Astrocyte of the cerebellum (primary cell): ENCODE data around the gene GSTM5.
"Not testable (repeated sequence)": the region's sequence is repeated elsewhere in the genome, so short reads cannot be mapped to it uniquely, and the experiment has no call there.

Source experiments
- DNase-seq: peaks from one replicate; pipeline ENCODE4 v3.0.0-alpha.2; 2011; ENCODE audit warnings: low read depth
- H3K4me3 ChIP-seq: 2 replicates; pipeline ENCODE4 v1.5.1; 2011; ENCODE audit warnings: mild to moderate bottlenecking, low read depth, low read length, moderate library complexity
- in situ Hi-C: cut with HindIII; loops from 2 replicates; pipeline ENCODE4 v1.10.0; 2017; ENCODE audit warnings: low sequenced_read_pairs
- TF ChIP-seq, protein P1 (sequence below): IDR thresholded peaks from 2 replicates; pipeline ENCODE4 v1.5.1; 2012; ENCODE audit warnings: low read length, low read depth, moderate library complexity, mild to moderate bottlenecking; ENCODE audit errors: missing control alignments

Gene GSTM5

DNA sequence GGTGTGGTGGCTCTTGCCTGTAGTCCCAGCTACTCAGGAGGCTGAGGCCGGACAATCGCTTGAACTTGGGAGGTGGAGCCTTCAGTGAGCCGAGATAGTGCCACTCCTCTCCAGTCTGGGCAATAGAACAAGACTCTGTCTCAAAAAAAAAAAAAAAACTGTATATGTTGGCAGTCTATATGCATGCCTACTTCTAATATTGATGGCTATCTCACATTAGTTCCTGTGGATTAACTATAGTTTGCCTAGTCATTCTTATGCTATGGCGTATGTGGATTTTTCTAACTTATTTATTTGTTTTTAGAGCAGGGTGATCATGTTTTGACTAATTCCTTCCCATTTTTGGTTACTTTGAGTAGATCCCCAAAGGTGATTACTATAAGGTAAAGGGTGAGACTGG is 15.0 kb upstream of the GSTM5 start:
- DNase-seq = no peak
- H3K4me3 ChIP-seq = no peak overlapping the region
- in situ Hi-C loops = no loop called here
- TF ChIP-seq, protein P1, sequence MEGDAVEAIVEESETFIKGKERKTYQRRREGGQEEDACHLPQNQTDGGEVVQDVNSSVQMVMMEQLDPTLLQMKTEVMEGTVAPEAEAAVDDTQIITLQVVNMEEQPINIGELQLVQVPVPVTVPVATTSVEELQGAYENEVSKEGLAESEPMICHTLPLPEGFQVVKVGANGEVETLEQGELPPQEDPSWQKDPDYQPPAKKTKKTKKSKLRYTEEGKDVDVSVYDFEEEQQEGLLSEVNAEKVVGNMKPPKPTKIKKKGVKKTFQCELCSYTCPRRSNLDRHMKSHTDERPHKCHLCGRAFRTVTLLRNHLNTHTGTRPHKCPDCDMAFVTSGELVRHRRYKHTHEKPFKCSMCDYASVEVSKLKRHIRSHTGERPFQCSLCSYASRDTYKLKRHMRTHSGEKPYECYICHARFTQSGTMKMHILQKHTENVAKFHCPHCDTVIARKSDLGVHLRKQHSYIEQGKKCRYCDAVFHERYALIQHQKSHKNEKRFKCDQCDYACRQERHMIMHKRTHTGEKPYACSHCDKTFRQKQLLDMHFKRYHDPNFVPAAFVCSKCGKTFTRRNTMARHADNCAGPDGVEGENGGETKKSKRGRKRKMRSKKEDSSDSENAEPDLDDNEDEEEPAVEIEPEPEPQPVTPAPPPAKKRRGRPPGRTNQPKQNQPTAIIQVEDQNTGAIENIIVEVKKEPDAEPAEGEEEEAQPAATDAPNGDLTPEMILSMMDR = no peak

DNA sequence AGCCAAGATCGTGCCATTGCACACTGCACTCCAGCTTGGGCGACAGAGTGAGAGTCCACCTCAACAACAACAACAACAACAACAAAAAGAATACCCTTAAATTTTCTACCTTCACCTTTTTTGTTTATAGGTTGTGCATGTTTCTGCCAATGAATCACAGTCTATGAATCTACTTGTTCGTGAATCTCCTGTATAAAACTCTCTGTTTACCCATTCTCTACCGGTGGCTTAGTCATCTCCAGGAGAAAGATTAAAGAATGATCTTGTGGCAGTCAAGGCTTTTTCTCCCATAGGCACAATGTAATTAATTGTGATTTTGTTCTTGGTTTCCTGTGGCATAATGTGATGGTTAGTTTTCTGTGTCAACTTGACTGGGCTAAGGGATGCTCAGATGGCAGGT is 14.2 kb upstream of the GSTM5 start:
- DNase-seq, in situ Hi-C loops, H3K4me3 ChIP-seq: not testable (repeated sequence)

DNA sequence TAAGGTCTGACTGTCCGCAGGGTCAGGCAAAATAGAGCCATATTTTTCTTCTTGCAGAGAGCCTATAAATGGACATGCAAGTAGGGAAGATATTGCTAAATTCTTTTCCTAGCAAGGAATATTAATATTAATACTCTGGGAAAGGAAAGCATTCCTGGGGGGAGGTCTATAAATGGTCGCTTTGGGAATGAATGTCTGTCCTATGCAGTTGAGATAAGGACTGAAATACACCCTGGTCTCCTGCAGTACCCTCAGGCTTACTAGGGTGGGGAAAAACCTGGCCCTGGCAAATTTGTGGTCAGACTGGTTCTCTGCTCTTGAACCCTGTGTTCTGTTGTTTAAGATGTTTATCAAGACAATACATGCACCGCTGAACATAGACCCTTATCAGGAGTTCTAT is 9.1 kb upstream of the GSTM5 start:
- not testable (repeated sequence) for DNase-seq, H3K4me3 ChIP-seq
- in situ Hi-C loops = loop anchor here (10.0 kb wide), 1 partner anchor 158 kb away; the partner anchor contains the start of gene GNAI3

DNA sequence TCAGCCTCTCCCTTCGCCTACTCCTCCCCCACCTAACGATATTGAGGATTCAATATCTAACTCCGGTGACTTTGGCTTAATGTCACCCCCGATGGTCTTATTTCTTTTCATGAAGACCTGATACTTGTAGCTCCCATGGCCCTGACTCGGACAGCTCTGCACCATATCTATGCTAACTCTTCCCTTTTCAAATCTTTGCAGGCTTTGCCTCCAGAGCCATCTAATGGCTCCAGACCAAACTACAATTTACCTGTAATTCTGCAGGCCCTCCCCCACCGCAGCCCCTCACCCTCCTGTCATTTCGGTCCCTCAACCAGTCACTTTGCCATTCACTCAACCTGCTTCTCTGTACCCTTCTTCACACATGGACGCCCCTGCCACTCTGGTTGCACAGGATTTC is 7.9 kb upstream of the GSTM5 start:
- TF ChIP-seq, protein P1 = no peak
- DNase-seq = no peak
- in situ Hi-C loops = loop anchor here (10.0 kb wide), 1 partner anchor 159 kb away; the partner anchor contains the start of gene GNAI3
- no peak overlapping the region for H3K4me3 ChIP-seq

DNA sequence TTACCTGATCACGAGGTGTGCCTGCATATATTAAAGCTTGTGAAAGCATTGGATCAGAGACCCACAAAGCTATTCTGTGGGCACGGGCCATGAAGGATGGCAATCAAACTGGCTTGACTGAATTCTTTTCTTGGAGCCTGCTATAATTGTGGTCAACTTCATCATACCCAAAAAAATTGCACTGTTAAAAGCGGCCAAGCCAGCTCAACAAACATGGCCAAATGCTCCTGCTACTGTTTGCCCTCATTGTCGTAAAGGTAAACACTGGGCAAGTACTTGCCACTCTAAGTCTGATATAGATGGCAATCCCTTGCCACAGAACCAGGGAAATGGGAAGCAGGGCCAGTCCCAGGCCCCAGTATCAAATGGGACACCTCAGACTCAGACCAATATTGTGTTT is 6.6 kb upstream of the GSTM5 start:
- H3K4me3 ChIP-seq = no peak overlapping the region
- DNase-seq = no peak
- TF ChIP-seq, protein P1 = no peak
- in situ Hi-C loops = loop anchor here (5.0 to 10.0 kb wide), 3 partner anchors 53 to 161 kb away; partner anchors contain the start of gene GNAI3

DNA sequence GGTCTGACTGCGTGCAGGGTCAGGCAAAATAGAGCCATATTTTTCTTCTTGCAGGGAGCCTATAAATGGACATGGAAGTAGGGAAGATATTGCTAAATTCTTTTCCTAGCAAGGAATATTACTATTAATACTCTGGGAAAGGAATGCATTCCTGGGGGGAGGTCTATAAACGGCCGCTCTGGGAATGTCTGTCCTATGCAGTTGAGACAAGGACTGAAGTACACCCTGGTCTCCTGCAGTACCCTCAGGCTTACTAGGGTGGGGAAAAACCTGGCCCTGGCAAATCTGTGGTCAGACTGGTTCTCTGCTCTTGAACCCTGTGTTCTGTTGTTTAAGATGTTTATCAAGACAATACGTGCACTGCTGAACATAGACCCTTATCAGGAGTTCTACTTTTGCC is 3.1 kb upstream of the GSTM5 start:
- not testable (repeated sequence) for DNase-seq, H3K4me3 ChIP-seq
- in situ Hi-C loops = loop anchor here (5.0 to 10.0 kb wide), 3 partner anchors 57 to 164 kb away; partner anchors contain the start of gene GNAI3

DNA sequence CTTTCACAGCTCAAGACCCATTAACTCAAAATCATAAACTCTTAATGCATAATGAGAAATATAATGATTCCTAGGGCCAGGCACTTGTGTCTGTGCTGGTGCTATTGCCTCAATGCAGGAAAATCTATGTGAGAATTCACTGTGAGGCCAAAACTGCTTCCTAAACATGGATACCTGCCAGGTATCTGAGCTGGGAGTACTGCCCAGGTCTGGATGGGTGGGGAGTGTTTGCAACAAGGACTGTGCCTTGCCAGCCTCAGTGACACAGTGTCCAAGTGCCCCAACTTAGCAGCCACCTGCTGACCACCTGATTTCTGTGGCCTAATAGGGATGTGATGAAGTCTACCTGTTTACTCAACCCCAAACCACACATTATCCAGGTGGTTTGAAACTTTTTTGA is 2.2 kb upstream of the GSTM5 start:
- in situ Hi-C loops = loop anchor here (5.0 to 10.0 kb wide), 3 partner anchors 57 to 165 kb away; partner anchors contain the start of gene GNAI3
- not testable (repeated sequence) for DNase-seq, H3K4me3 ChIP-seq

DNA sequence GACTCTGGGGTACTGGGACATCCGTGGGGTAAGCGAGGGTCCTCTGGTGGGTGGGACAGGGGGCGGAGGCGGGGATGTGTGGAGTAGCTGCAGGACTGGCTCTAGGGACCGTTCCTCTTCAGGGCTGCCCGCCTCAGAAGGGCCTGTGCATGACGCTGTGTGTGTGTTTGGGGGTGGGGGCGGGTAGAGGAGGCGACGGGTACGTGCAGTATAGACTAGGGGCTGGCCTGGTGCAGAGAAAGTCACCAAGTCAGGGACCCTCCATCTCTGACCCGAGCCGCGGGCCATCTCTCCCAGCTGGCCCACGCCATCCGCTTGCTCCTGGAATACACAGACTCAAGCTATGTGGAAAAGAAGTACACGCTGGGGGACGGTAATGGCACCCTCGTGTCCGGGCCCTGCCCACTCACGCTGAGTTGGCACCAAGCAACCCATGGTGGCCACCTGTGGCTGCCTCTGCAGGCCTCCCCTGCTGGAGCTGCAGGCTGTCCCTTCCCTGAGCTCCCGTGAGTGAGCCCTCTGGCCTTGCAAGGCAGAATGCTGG is 342 bp downstream of the GSTM5 start:
- no peak for DNase-seq
- TF ChIP-seq, protein P1 = no peak
- in situ Hi-C loops = no loop called here
- peak overlapping the region; percentile 26 for H3K4me3 ChIP-seq

DNA sequence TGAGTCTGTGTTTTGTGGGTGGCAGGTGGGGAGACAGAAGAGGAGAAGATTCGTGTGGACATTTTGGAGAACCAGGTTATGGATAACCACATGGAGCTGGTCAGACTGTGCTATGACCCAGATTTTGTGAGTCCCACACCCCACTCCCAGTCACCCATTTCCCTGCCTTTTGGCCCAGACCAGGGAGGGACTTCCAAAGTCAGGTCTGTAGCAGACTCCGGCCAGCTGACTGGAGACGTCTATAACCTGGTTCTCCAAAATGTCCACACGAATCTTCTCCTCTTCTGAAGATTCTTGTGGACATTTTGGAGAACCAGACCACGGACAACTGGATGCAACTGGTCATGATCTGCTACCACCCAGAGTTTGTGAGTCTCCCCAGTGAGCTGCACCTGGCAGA is 1.6 kb downstream of the GSTM5 start:
- in situ Hi-C loops = no loop called here
- no peak overlapping the region for H3K4me3 ChIP-seq
- DNase-seq = no peak
- TF ChIP-seq, protein P1 = no peak
